GM12878 (cell line): Measurements from ENCODE around the gene ANP32E. TPM values are rescaled to one million over a fixed set of nuclear protein-coding genes. Genes with fewer than 3 reads are reported as not detected.
A peak's percentile ranks its signal among the peaks of the same experiment; 100 is the strongest.

ENCODE experiments used
- BMI1 ChIP-seq: fragments of 450-650 bp; IDR thresholded peaks from 2 replicates; pipeline ENCODE4 v1.6.1; 2016; ENCODE audit warnings: mild to moderate bottlenecking, moderate library complexity, borderline replicate concordance
- BRCA1 ChIP-seq: IDR thresholded peaks from 2 replicates; pipeline ENCODE4 v1.6.1; 2011; ENCODE audit warnings: low read depth, low read length, improper control_type of control experiment
- CHD1 ChIP-seq: IDR thresholded peaks from 2 replicates; pipeline ENCODE4 v1.6.1; 2012; ENCODE audit warnings: low read depth, low read length, improper control_type of control experiment
- E2F4 ChIP-seq: IDR thresholded peaks from 2 replicates; pipeline ENCODE4 v1.6.1; 2012; ENCODE audit warnings: low read depth, low read length, improper control_type of control experiment
- EGR1 ChIP-seq, 2 experiments: IDR thresholded peaks; 1 replicate in 1 of 2; 2 replicates in 1 of 2; pipeline ENCODE4 v1.6.1; 2011 to 2012; ENCODE audit warnings: low read depth in 2 of 2, low read length in 2 of 2, borderline replicate concordance in 1 of 2, mild to moderate bottlenecking in 1 of 2, moderate library complexity in 1 of 2
- ELK1 ChIP-seq: IDR thresholded peaks from 2 replicates; pipeline ENCODE4 v1.6.1; 2012; ENCODE audit warnings: low read depth, low read length, improper control_type of control experiment
- GATAD2B ChIP-seq: fragments of 450-650 bp; conservative IDR thresholded peaks from 2 replicates; pipeline ENCODE4 v1.6.1; 2017; ENCODE audit warnings: low read depth, mild to moderate bottlenecking, moderate library complexity
- IKZF2 ChIP-seq, 2 experiments: fragments of 450-650 bp; IDR thresholded peaks; 2 replicates each; pipeline ENCODE4 v1.6.1; 2017; ENCODE audit warnings: mild to moderate bottlenecking in 2 of 2, moderate library complexity in 2 of 2
- MAX ChIP-seq: IDR thresholded peaks from 2 replicates; pipeline ENCODE4 v1.6.1; 2012; ENCODE audit warnings: low read depth, low read length, improper control_type of control experiment
- MYB ChIP-seq: fragments of 150-350 bp; IDR thresholded peaks from 2 replicates; pipeline ENCODE4 v1.6.1; 2014; ENCODE audit warnings: mild to moderate bottlenecking, low read depth, low read length, borderline replicate concordance
- NR2F1 ChIP-seq: fragments of 450-650 bp; conservative IDR thresholded peaks from 2 replicates; pipeline ENCODE4 v1.6.1; 2017; ENCODE audit warnings: mild to moderate bottlenecking
- RAD51 ChIP-seq: fragments of 450-650 bp; IDR thresholded peaks from 2 replicates; pipeline ENCODE4 v1.6.1; 2016; ENCODE audit warnings: moderate library complexity, mild to moderate bottlenecking, inconsistent platforms
- RELA ChIP-seq: fragments of 450-650 bp; IDR thresholded peaks from 2 replicates; pipeline ENCODE4 v1.8.0; 2014; ENCODE audit warnings: borderline replicate concordance; ENCODE audit not compliant: partially characterized antibody
- RELB ChIP-seq: fragments of 450-650 bp; IDR thresholded peaks from 2 replicates; pipeline ENCODE4 v1.6.1; 2017; ENCODE audit warnings: low read depth, mild to moderate bottlenecking, moderate library complexity
- REST ChIP-seq: IDR thresholded peaks from 2 replicates; pipeline ENCODE4 v1.6.1; 2012; ENCODE audit warnings: mild to moderate bottlenecking, low read depth, low read length
- SMAD5 ChIP-seq: IDR thresholded peaks from 2 replicates; pipeline ENCODE4 v1.6.1; 2016; ENCODE audit warnings: antibody characterized with exemption, low read depth
- SP1 ChIP-seq: IDR thresholded peaks from one replicate; pipeline ENCODE4 v1.6.1; 2011; ENCODE audit warnings: low read depth, low read length
- SREBF1 ChIP-seq: IDR thresholded peaks from 2 replicates; pipeline ENCODE4 v1.6.1; 2012; ENCODE audit warnings: mild to moderate bottlenecking, low read length
- STAT1 ChIP-seq: fragments of 450-650 bp; conservative IDR thresholded peaks from 2 replicates; pipeline ENCODE4 v1.6.1; 2014; ENCODE audit warnings: antibody characterized with exemption, mild to moderate bottlenecking
- SUPT20H ChIP-seq: IDR thresholded peaks from 2 replicates; pipeline ENCODE4 v1.6.1; 2011; ENCODE audit warnings: low read depth, mild to moderate bottlenecking, low read length, moderate library complexity, borderline replicate concordance; ENCODE audit not compliant: control insufficient read depth
- TCF7 ChIP-seq: IDR thresholded peaks from 2 replicates; pipeline ENCODE4 v1.6.1; 2014; ENCODE audit warnings: antibody characterized with exemption, borderline replicate concordance
- YY1 ChIP-seq: IDR thresholded peaks from 2 replicates; pipeline ENCODE4 v1.6.1; 2011; ENCODE audit warnings: low read depth, mild to moderate bottlenecking, low read length
- ZNF207 ChIP-seq: fragments of 450-650 bp; IDR thresholded peaks from 2 replicates; pipeline ENCODE4 v1.6.1; 2014; ENCODE audit warnings: antibody characterized with exemption, mild to moderate bottlenecking, borderline replicate concordance
- ZNF217 ChIP-seq: fragments of 450-650 bp; IDR thresholded peaks from 2 replicates; pipeline ENCODE4 v1.6.1; 2017; ENCODE audit warnings: antibody characterized with exemption, mild to moderate bottlenecking
- polyA plus RNA-seq, 11 experiments: library from polyadenylated mRNA; depleted of rRNA in 4 of 11; unstranded in 6 of 11; stranded (reverse) in 5 of 11; fragments of >200 nt; fragmentation: Nextera tagmentation in 4 of 11; fragmentation: Illumina TruSeq in 1 of 11; extraction: Ambion mirVana in 4 of 11; extraction: Trizol in 1 of 11; gene quantifications; 1 replicate in 1 of 11; 2 replicates in 10 of 11; pipeline versions ENCODE4 v1.2.1 to v1.2.3, GENCODE V29; 2011 to 2016; ENCODE audit warnings: inconsistent platforms in 2 of 11, missing spikeins in 2 of 11, low read depth in 1 of 11
- total RNA-seq, 4 experiments: library from RNA; depleted of rRNA in 3 of 4; stranded (reverse); fragments of >200 nt in 3 of 4; fragmentation: Illumina TruSeq in 1 of 4; extraction: Trizol in 1 of 4; gene quantifications; 2 replicates each; pipeline versions ENCODE4 v1.2.1 to v1.2.3, GENCODE V29; 2013 to 2021

ANP32E gene
- total and polyA plus RNA-seq, 10 of the 15 experiments (the other 5 are each of a cell fraction or from before 2014, with no cell fraction given) = 59.2 to 250 (median 121) TPM

GRCh38 chr1:150235852-150236613, at the start of gene ANP32E (continued):
- TF ChIP-seq BMI1 = no peak
- peak; percentile 95 for TF ChIP-seq E2F4
- no peak for TF ChIP-seq ZNF217
- no peak for TF ChIP-seq GATAD2B
- peak; percentile 51; the same call in 1 of the 2 replicates for TF ChIP-seq MAX
- TF ChIP-seq SUPT20H = no peak
- no peak for TF ChIP-seq STAT1
- peak; percentile 72 for TF ChIP-seq REST
- TF ChIP-seq RELB = peak; percentile 72
- TF ChIP-seq RAD51 = peak; percentile 11
- no peak for TF ChIP-seq TCF7
- peak; percentile 92 for TF ChIP-seq ZNF207
- TF ChIP-seq IKZF2 (IDR thresholded peaks at IDR 0.05) = peak in 1 of 2 experiments; percentile 74; a peak in 2 of 4 replicates
- peak; percentile 93; the same call in 1 of the 2 replicates for TF ChIP-seq CHD1
- no peak; the same call in 1 of the 2 replicates for TF ChIP-seq SREBF1
- peak; percentile 90; the same call in 1 of the 2 replicates for TF ChIP-seq SMAD5
- TF ChIP-seq ELK1 = no peak
- TF ChIP-seq BRCA1 = no peak; the same call in 1 of the 2 replicates
- peak; percentile 74 for TF ChIP-seq RELA
- peak in 1 of 2 experiments; percentile 23; a peak in 1 of 3 replicates for TF ChIP-seq EGR1 (IDR thresholded peaks at IDR 0.05; ENCODE audit: borderline replicate concordance in 1 of 2, low read depth in 2 of 2, low read length in 2 of 2)
- no peak for TF ChIP-seq MYB
- peak; percentile 97 for TF ChIP-seq YY1
- no peak for TF ChIP-seq NR2F1
- TF ChIP-seq SP1 = peak; percentile 99
